Mesenchymal stem cell (in vitro differentiated cells and primary cell): Measurements from ENCODE around the gene NAGPA.

Source experiments
- DNase-seq: peaks from one replicate; pipeline ENCODE4 v3.0.0-alpha.2; 2013
- H2AFZ ChIP-seq: one replicate; pipeline ENCODE4 v1.6.1; 2013; ENCODE audit warnings: low read depth, mild to moderate bottlenecking, control low read depth, inconsistent platforms, low read length, moderate library complexity
- H2AK5ac ChIP-seq: 2 replicates; pipeline ENCODE4 v1.6.1; 2013; ENCODE audit warnings: low read length, moderate library complexity, mild to moderate bottlenecking, inconsistent platforms; ENCODE audit not compliant: severe bottlenecking
- H2BK120ac ChIP-seq: one replicate; pipeline ENCODE4 v1.6.1; 2013; ENCODE audit warnings: low read depth, mild to moderate bottlenecking, inconsistent platforms, low read length, moderate library complexity
- H2BK12ac ChIP-seq, 2 experiments: one replicate each; pipeline ENCODE4 v1.6.1; 2013; ENCODE audit warnings: inconsistent platforms in 2 of 2, low read length in 2 of 2, mild to moderate bottlenecking in 2 of 2, moderate library complexity in 2 of 2, control low read depth in 1 of 2
- H2BK15ac ChIP-seq: one replicate; pipeline ENCODE4 v1.6.1; 2013; ENCODE audit warnings: mild to moderate bottlenecking, low read depth, inconsistent platforms; ENCODE audit not compliant: poor library complexity, severe bottlenecking
- H2BK5ac ChIP-seq: 2 replicates; pipeline ENCODE4 v1.6.1; 2013; ENCODE audit warnings: low read depth, mild to moderate bottlenecking, low read length, control low read depth, inconsistent platforms; ENCODE audit not compliant: poor library complexity, severe bottlenecking
- H3K14ac ChIP-seq, 2 experiments: one replicate each; pipeline ENCODE4 v1.6.1; 2013; ENCODE audit warnings: inconsistent platforms in 2 of 2, low read length in 2 of 2, control low read depth in 1 of 2, mild to moderate bottlenecking in 1 of 2, moderate library complexity in 1 of 2
- H3K18ac ChIP-seq, 2 experiments: one replicate each; pipeline ENCODE4 v1.6.1; 2013; ENCODE audit warnings: inconsistent platforms in 2 of 2, low read length in 2 of 2, control low read depth in 1 of 2, low read depth in 1 of 2, mild to moderate bottlenecking in 1 of 2
- H3K23ac ChIP-seq, 2 experiments: one replicate each; pipeline ENCODE4 v1.6.1; 2013; ENCODE audit warnings: inconsistent platforms in 2 of 2, low read length in 2 of 2, mild to moderate bottlenecking in 2 of 2, moderate library complexity in 2 of 2, control low read depth in 1 of 2
- H3K27ac ChIP-seq: 2 replicates; pipeline ENCODE4 v1.5.1; 2013; ENCODE audit warnings: mild to moderate bottlenecking, moderate library complexity, low read length, control low read depth, inconsistent platforms; ENCODE audit not compliant: poor library complexity, severe bottlenecking
- H3K27me3 ChIP-seq, 2 experiments: 2 replicates each; pipeline versions ENCODE4 v1.6.1 to v1.7.0; 2013; ENCODE audit warnings: low read length in 2 of 2, mild to moderate bottlenecking in 2 of 2, moderate library complexity in 2 of 2, control low read depth in 1 of 2, inconsistent platforms in 1 of 2; ENCODE audit not compliant: control insufficient read depth in 1 of 2, insufficient read depth in 1 of 2
- H3K36me3 ChIP-seq, 2 experiments: 2 replicates each; pipeline versions ENCODE4 v1.6.1 to v1.7.0; 2013; ENCODE audit warnings: low read length in 2 of 2, control low read depth in 1 of 2, inconsistent platforms in 1 of 2, low read depth in 1 of 2, mild to moderate bottlenecking in 1 of 2; ENCODE audit not compliant: insufficient read depth in 2 of 2, control insufficient read depth in 1 of 2
- H3K4ac ChIP-seq, 2 experiments: one replicate each; pipeline ENCODE4 v1.6.1; 2013; ENCODE audit warnings: inconsistent platforms in 2 of 2, low read length in 2 of 2, mild to moderate bottlenecking in 2 of 2, moderate library complexity in 2 of 2, control low read depth in 1 of 2, low read depth in 1 of 2
- H3K4me1 ChIP-seq: 2 replicates; pipeline ENCODE4 v1.6.1; 2013; ENCODE audit warnings: low read depth, low read length, control low read depth; ENCODE audit not compliant: control insufficient read depth, insufficient read depth
- H3K4me2 ChIP-seq: 2 replicates; pipeline ENCODE4 v1.6.1; 2013; ENCODE audit warnings: low read length, mild to moderate bottlenecking, inconsistent platforms; ENCODE audit not compliant: poor library complexity, severe bottlenecking
- H3K4me3 ChIP-seq, 2 experiments: 2 replicates each; pipeline versions ENCODE4 v1.5.1 to v1.7.0; 2013; ENCODE audit warnings: low read length in 2 of 2, mild to moderate bottlenecking in 2 of 2, control low read depth in 1 of 2, low read depth in 1 of 2; ENCODE audit not compliant: insufficient read depth in 1 of 2
- H3K79me1 ChIP-seq: replicated peaks from 2 replicates; pipeline ENCODE4 v1.6.1; 2013; ENCODE audit warnings: mild to moderate bottlenecking, control low read depth, low read length, inconsistent platforms; ENCODE audit not compliant: poor library complexity, severe bottlenecking
- H3K9ac ChIP-seq: 2 replicates; pipeline ENCODE4 v1.7.0; 2013; ENCODE audit warnings: mild to moderate bottlenecking, low read length, moderate library complexity
- H3K9me3 ChIP-seq: 2 replicates; pipeline ENCODE4 v1.7.0; 2013; ENCODE audit warnings: mild to moderate bottlenecking, low read length; ENCODE audit not compliant: control insufficient read depth
- H4K8ac ChIP-seq: one replicate; pipeline ENCODE4 v1.6.1; 2013; ENCODE audit warnings: inconsistent platforms, mild to moderate bottlenecking, low read length, moderate library complexity
- H4K91ac ChIP-seq: one replicate; pipeline ENCODE4 v1.6.1; 2013; ENCODE audit warnings: mild to moderate bottlenecking, low read length, inconsistent platforms
- WGBS: methylation state at CpG from one replicate; pipeline ENCODE4 v1.1.7; 2013; ENCODE audit warnings: mixed read lengths; 5-methylcytosine and 5-hydroxymethylcytosine counted together

NAGPA gene

GRCh38 chr16:4979164-4979563 lies 54.6 kb downstream of the NAGPA start:
- Histone ChIP-seq H4K91ac (no peak overlapping the region), H3K27me3 (peaks cover 29 to 34% of the 10 kb centered on the region in 2 experiments), H3K4me3 (no peak overlapping the region), H3K9ac (no peak overlapping the region), H3K4me2 (no peak overlapping the region), H3K14ac (no peak overlapping the region), H2BK12ac (no peak overlapping the region), H2AFZ (no peak overlapping the region), H3K9me3 (no peaks in the 10 kb centered on the region), H3K4me1 (no peaks in the 10 kb centered on the region), H2AK5ac (no peak overlapping the region), H3K27ac (no peak overlapping the region), H3K23ac (peak overlapping the region in 1 of 2 experiments; percentile 34), H2BK5ac (no peak overlapping the region), H3K79me1 (no peaks in the 10 kb centered on the region), H2BK15ac (no peak overlapping the region), H2BK120ac (no peak overlapping the region), H3K18ac (no peak overlapping the region), H4K8ac (no peak overlapping the region), H3K4ac (no peak overlapping the region), H3K36me3 (no peaks in the 10 kb centered on the region)
- 89% methylated on average over 7 of the region's 7 CpGs for WGBS
- DNase-seq, result no peak

GRCh38 chr16:4976611-4977145 lies 57.1 kb downstream of the NAGPA start:
- no peak overlapping the region for H3K4me3 ChIP-seq
- no peak overlapping the region for H2AK5ac ChIP-seq
- no peak overlapping the region for H2BK5ac ChIP-seq
- no peak overlapping the region for H2AFZ ChIP-seq
- H3K4ac ChIP-seq, result no peak overlapping the region
- H4K8ac ChIP-seq, result no peak overlapping the region
- no peak overlapping the region for H3K23ac ChIP-seq
- 75% methylated on average over 4 of the region's 5 CpGs for WGBS
- H2BK15ac ChIP-seq, result no peak overlapping the region
- H3K27me3 ChIP-seq, result peaks cover 22 to 29% of the 10 kb centered on the region in 2 experiments
- no peaks in the 10 kb centered on the region for H3K79me1 ChIP-seq
- peaks cover 1% of the 10 kb centered on the region for H3K4me1 ChIP-seq
- no peak overlapping the region for H3K9ac ChIP-seq
- no peak overlapping the region for H4K91ac ChIP-seq
- H3K9me3 ChIP-seq, result no peaks in the 10 kb centered on the region
- H3K36me3 ChIP-seq, result no peaks in the 10 kb centered on the region
- H2BK12ac ChIP-seq, result no peak overlapping the region
- no peak overlapping the region for H3K14ac ChIP-seq
- DNase-seq, result no peak
- no peak overlapping the region for H2BK120ac ChIP-seq
- no peak overlapping the region for H3K27ac ChIP-seq
- no peak overlapping the region for H3K4me2 ChIP-seq
- no peak overlapping the region for H3K18ac ChIP-seq

GRCh38 chr16:4976079-4976478 lies 57.7 kb downstream of the NAGPA start:
- Histone ChIP-seq H3K23ac (no peak overlapping the region), H3K79me1 (no peaks in the 10 kb centered on the region), H2AFZ (no peak overlapping the region), H3K9ac (no peak overlapping the region), H2BK5ac (no peak overlapping the region), H3K14ac (no peak overlapping the region), H3K18ac (no peak overlapping the region), H3K4me3 (no peak overlapping the region), H4K91ac (no peak overlapping the region), H2BK120ac (no peak overlapping the region), H3K4me1 (peaks cover 1% of the 10 kb centered on the region), H3K36me3 (no peaks in the 10 kb centered on the region), H3K9me3 (no peaks in the 10 kb centered on the region), H3K4ac (no peak overlapping the region), H3K27ac (no peak overlapping the region), H4K8ac (no peak overlapping the region), H2BK12ac (no peak overlapping the region), H3K27me3 (peaks cover 20 to 29% of the 10 kb centered on the region in 2 experiments), H2AK5ac (no peak overlapping the region), H2BK15ac (no peak overlapping the region), H3K4me2 (no peak overlapping the region)
- DNase-seq, result no peak
- 79% methylated on average over 2 of the region's 2 CpGs for WGBS
